Retina (tissue), 1 donor: ENCODE measurements around the gene PCDHB16.

Experiments used
- DNase-seq: peaks from one replicate; pipeline ENCODE4 v3.0.0-alpha.2; 2016

The PCDHB16 gene

GRCh38 chr5:141234109-141234667 lies 52.0 kb downstream of the PCDHB16 start:
- peak; percentile 24 for DNase-seq
